OCI-LY3 (cell line): Measurements from ENCODE around the gene RTN4RL2.

Experiments used
- H2AFZ ChIP-seq: fragments of 200-600, 300-600 bp; shearing (Covaris generic); 2 replicates; pipeline ENCODE4 v1.6.0; 2014; ENCODE audit warnings: antibody characterized with exemption, low read depth, low read length
- H3K27ac ChIP-seq: fragments of 200-600, 300-600 bp; sonication (generic); 2 replicates; pipeline ENCODE4 v1.5.1; 2014; ENCODE audit warnings: mild to moderate bottlenecking, low read length, moderate library complexity, mixed read lengths
- H3K27me3 ChIP-seq: fragments of 200-600, 300-600 bp; sonication (generic); 2 replicates; pipeline ENCODE4 v1.6.1; 2014; ENCODE audit warnings: low read depth, low read length, mixed read lengths
- H3K36me3 ChIP-seq: fragments of 200-600, 300-600 bp; sonication (generic); replicated peaks from 2 replicates; pipeline ENCODE3; 2014; ENCODE audit warnings: low read depth, low read length, mixed read lengths
- H3K4me1 ChIP-seq: fragments of 300-600, 200-600 bp; sonication (generic); 2 replicates; pipeline ENCODE4 v1.6.1; 2014; ENCODE audit warnings: low read length, mixed read lengths
- H3K4me2 ChIP-seq: fragments of 200-600, 300-600 bp; sonication (generic); 2 replicates; pipeline ENCODE4 v1.6.1; 2014; ENCODE audit warnings: low read length, mixed read lengths
- H3K4me3 ChIP-seq: fragments of 300-600, 200-600 bp; sonication (generic); 2 replicates; pipeline ENCODE4 v1.5.1; 2014; ENCODE audit warnings: antibody characterized with exemption, mild to moderate bottlenecking, low read length, moderate library complexity
- H3K79me2 ChIP-seq: fragments of 300-600, 200-600 bp; shearing (Covaris generic); 2 replicates; pipeline ENCODE4 v1.6.1; 2014; ENCODE audit warnings: mild to moderate bottlenecking, low read length, mixed read lengths
- H3K9ac ChIP-seq: fragments of 300-600, 200-600 bp; shearing (Covaris generic); 2 replicates; pipeline ENCODE4 v1.6.0; 2014; ENCODE audit warnings: mild to moderate bottlenecking, low read length, moderate library complexity
- H3K9me3 ChIP-seq: fragments of 200-600, 300-600 bp; shearing (Covaris generic); 2 replicates; pipeline ENCODE4 v1.6.1; 2014; ENCODE audit warnings: low read length, mixed read lengths; ENCODE audit not compliant: insufficient read depth
- H4K20me1 ChIP-seq: fragments of 200-600, 300-600 bp; sonication (generic); 2 replicates; pipeline ENCODE4 v1.6.1; 2016; ENCODE audit warnings: low read length, mixed read lengths; ENCODE audit not compliant: insufficient read depth
- EZH2phosphoT487 ChIP-seq: fragments of 200-600 bp; shearing (Covaris generic); IDR thresholded peaks from 2 replicates; pipeline ENCODE4 v1.6.1; 2018; ENCODE audit warnings: antibody characterized with exemption, mixed run types, low read depth
- TF ChIP-seq, protein P1 (sequence below): fragments of 200-600, 300-600 bp; sonication (generic); IDR thresholded peaks from 2 replicates; pipeline ENCODE4 v1.5.1; 2014; ENCODE audit warnings: antibody characterized with exemption, low read length, low read depth

The RTN4RL2 gene

DNA sequence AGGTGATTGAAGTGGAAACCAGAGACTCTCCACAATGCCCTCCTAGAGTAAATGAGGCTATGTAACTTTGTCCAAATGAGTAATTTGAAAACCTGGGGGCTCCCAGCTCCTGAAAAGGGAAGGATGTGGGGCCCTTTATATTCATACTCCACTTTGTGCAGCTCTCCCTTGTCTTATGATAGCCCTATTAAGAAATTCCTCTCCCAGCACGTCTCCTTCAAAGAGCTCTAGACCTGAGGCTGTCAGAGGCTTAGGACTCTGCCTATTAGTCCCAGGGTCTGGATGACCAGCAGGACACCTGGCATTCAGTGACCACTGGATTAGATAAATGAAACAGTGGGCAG lies 53.1 kb downstream of the RTN4RL2 start:
- H4K20me1 ChIP-seq, result peaks cover 6% of the 10 kb centered on the region; the same call in 1 of the 2 replicates
- H3K9me3 ChIP-seq, result no peaks in the 10 kb centered on the region
- TF ChIP-seq EZH2phosphoT487, result no peak
- TF ChIP-seq, protein P1, sequence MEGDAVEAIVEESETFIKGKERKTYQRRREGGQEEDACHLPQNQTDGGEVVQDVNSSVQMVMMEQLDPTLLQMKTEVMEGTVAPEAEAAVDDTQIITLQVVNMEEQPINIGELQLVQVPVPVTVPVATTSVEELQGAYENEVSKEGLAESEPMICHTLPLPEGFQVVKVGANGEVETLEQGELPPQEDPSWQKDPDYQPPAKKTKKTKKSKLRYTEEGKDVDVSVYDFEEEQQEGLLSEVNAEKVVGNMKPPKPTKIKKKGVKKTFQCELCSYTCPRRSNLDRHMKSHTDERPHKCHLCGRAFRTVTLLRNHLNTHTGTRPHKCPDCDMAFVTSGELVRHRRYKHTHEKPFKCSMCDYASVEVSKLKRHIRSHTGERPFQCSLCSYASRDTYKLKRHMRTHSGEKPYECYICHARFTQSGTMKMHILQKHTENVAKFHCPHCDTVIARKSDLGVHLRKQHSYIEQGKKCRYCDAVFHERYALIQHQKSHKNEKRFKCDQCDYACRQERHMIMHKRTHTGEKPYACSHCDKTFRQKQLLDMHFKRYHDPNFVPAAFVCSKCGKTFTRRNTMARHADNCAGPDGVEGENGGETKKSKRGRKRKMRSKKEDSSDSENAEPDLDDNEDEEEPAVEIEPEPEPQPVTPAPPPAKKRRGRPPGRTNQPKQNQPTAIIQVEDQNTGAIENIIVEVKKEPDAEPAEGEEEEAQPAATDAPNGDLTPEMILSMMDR, result no peak
- peaks cover 16% of the 10 kb centered on the region for H3K36me3 ChIP-seq
- peak overlapping the region; percentile 86 for H3K9ac ChIP-seq
- peaks cover 65% of the 10 kb centered on the region for H3K79me2 ChIP-seq
- H3K27me3 ChIP-seq, result no peaks in the 10 kb centered on the region
- no peak overlapping the region for H2AFZ ChIP-seq
- H3K4me2 ChIP-seq, result peak overlapping the region; percentile 80
- H3K4me1 ChIP-seq, result peaks cover 15% of the 10 kb centered on the region
- H3K4me3 ChIP-seq, result peak overlapping the region; percentile 89
- H3K27ac ChIP-seq, result no peak overlapping the region

DNA sequence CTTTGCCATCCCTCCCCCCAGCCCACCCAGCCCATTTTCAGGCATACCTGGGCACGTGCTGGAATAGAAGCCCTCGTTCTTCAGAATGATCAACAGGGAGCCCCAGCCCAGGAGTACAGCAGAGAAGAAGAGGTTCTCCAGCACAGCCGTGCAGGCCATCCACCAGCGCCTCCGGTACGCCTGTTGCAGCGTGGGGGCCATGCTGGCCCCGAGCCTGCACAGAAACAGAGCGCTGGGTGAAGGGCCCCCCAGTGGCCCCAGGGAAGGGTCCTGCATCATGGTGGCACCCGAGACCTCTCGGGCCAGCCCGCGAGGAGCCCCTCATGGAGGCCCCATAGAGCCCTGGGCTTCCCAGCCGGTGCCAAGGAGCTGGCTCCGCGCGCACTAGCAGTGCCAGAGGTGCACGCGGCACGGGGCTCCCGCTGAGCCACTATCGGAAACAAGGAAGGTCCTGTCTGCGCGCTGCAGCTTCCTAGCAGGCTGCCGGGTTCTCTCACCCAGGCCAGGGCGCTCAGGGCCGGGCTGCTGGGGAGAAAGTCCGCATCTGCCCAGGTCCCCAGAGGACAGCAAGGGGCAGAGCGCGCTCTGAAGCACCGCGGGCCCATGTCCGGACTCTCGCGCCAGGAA lies 53.7 kb downstream of the RTN4RL2 start:
- H2AFZ ChIP-seq, result peak overlapping the region; percentile 52

DNA sequence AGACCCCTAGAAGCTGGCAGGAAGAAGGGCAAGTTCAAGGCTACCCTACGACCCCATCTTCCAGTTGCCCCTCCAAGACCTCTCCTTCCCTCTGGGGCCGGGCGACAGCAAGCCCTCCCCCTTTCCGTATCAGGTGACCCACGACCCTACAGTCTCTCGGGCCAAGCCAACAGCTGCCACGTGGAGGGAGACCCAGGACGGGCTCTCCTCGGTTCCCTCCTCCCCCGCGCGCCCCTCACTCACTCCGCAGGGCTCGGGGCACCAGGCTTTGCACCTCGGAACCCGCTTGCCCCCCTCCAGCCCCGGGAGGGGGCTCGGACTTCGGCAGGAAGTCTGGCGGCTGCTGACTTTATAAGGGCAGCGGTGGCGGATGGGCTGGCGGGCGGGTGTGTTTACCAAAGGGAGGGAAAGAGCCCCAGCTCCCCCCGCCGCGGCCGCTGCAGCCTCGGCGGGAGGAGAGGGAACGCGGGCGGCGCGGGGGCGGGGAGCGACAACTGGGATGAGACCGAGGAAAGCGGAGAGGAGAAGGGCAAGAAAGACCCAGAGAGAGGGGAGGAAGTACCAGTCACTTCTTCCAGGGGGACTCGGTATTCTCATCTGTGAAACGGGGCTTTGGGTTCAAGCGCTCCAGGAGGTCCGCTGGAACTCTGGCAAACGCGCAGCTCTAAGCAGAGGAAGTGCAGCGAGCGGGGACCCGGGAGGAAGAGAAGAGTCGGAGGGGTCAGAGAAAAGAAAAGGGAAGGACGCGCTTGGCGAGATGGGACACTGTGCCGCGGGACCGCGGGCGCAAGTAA lies 54.4 kb downstream of the RTN4RL2 start:
- Histone ChIP-seq H3K79me2 (peaks cover 56% of the 10 kb centered on the region), H4K20me1 (peaks cover 6% of the 10 kb centered on the region; the same call in 1 of the 2 replicates), H3K4me1 (peaks cover 19% of the 10 kb centered on the region), H3K4me3 (peak overlapping the region; percentile 89), H3K9ac (peak overlapping the region; percentile 86), H3K4me2 (peak overlapping the region; percentile 80), H3K27ac (peak overlapping the region; percentile 56), H3K36me3 (peaks cover 13% of the 10 kb centered on the region), H3K9me3 (no peaks in the 10 kb centered on the region), H2AFZ (peak overlapping the region; percentile 52), H3K27me3 (no peaks in the 10 kb centered on the region)
- TF ChIP-seq, protein P1, result no peak
- TF ChIP-seq EZH2phosphoT487, result no peak

More for the DNA sequence above, 53.7 kb downstream of the RTN4RL2 start:
- peaks cover 59% of the 10 kb centered on the region for H3K79me2 ChIP-seq
- H4K20me1 ChIP-seq, result peaks cover 6% of the 10 kb centered on the region; the same call in 1 of the 2 replicates
- H3K9me3 ChIP-seq, result no peaks in the 10 kb centered on the region
- H3K36me3 ChIP-seq, result peaks cover 13% of the 10 kb centered on the region
- peaks cover 19% of the 10 kb centered on the region for H3K4me1 ChIP-seq
- TF ChIP-seq, protein P1, result no peak
- no peak for TF ChIP-seq EZH2phosphoT487
- peak overlapping the region; percentile 80 for H3K4me2 ChIP-seq
- peak overlapping the region; percentile 56 for H3K27ac ChIP-seq
- no peaks in the 10 kb centered on the region for H3K27me3 ChIP-seq
- peak overlapping the region; percentile 86 for H3K9ac ChIP-seq
- peak overlapping the region; percentile 89 for H3K4me3 ChIP-seq

DNA sequence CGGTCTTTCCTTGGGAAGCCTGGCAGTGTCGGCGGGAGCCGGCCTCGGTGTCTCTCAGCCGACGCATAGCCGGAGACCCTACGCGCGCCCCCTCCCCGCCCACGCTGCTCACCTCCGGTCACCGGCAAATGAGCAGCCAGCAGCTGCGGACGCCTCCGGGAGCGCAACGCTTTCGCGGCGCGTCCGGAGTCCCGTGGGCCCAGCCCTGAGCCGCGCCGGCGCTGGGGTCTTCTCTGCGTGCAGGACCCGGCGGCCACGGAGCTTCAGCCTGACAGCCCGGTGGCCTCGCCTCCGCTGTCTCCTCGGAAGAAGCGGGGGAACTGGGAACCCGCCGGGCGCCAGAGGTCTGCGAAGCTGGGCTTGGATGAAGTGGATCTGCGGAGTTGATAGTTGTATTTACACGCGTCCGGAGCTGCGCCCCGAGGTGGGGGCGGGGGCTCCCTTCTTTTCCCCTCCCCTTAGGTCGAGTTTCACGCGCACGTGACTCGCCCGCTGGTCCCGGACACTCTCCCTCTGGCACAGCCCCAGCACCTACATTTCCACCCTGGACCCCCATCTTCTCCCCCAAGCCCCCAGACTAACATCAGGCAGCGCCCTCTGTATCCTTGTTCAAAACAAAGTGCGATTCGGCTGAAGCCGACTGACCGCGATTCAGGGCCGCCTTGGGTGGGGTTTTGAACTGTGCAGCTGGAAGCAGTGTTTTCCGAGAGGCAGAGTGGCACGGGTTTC lies 55.2 kb downstream of the RTN4RL2 start, which contains the start of gene SLC43A1:
TSS of gene SLC43A1 (minus strand) at position 371 of the 729 bp plus-strand sequence. CDS start 1,591 bp downstream, outside the sequence.
- no peak for TF ChIP-seq EZH2phosphoT487
- TF ChIP-seq, protein P1, result 0 out of 2 replicates have a peak, but pooled peaks have one; percentile 19
- Histone ChIP-seq H4K20me1 (peaks cover 6% of the 10 kb centered on the region; the same call in 1 of the 2 replicates), H3K4me1 (peaks cover 19% of the 10 kb centered on the region), H3K79me2 (peaks cover 53% of the 10 kb centered on the region), H3K4me2 (peak within 1 kb of the TSS; percentile 80), H3K9me3 (no peaks in the 10 kb centered on the region), H3K27ac (peak within 1 kb of the TSS; percentile 56), H3K9ac (peak within 1 kb of the TSS; percentile 86), H3K4me3 (peak within 1 kb of the TSS; percentile 89), H2AFZ (peak within 1 kb of the TSS; percentile 95), H3K27me3 (no peaks in the 10 kb centered on the region), H3K36me3 (peaks cover 13% of the 10 kb centered on the region)
